Adrenal gland (tissue), 5 donors: ENCODE results near the gene LPAR5.

Source experiments
- CTCF ChIP-seq, 6 experiments: fragments of 450-650 bp in 4 of 6; fragments of 200-600 bp in 2 of 6; sonication (generic) in 1 of 6; IDR thresholded peaks; 1 replicate in 5 of 6; 2 replicates in 1 of 6; pipeline versions ENCODE4 v1.5.1 to v1.8.0; 2016 to 2021; ENCODE audit warnings: antibody characterized with exemption in 6 of 6, mild to moderate bottlenecking in 2 of 6, moderate library complexity in 1 of 6
- POLR2A ChIP-seq, 2 donors: fragments of 450-650 bp; IDR thresholded peaks; one replicate each; pipeline ENCODE4 v1.6.1; 2017; ENCODE audit warnings: antibody characterized with exemption in 2 of 2, mild to moderate bottlenecking in 2 of 2, moderate library complexity in 1 of 2
- donor health status: DM: no; HTN: no; CAD: no.

GRCh38 chr12:6672143-6672542 is 36.4 kb upstream of the LPAR5 start:
- TF ChIP-seq CTCF (IDR thresholded peaks at IDR 0.05): no peak
- TF ChIP-seq POLR2A (IDR thresholded peaks at IDR 0.05): no peak
